Measurements from ENCODE around the gene PPP1R13B.

The PPP1R13B gene

DNA sequence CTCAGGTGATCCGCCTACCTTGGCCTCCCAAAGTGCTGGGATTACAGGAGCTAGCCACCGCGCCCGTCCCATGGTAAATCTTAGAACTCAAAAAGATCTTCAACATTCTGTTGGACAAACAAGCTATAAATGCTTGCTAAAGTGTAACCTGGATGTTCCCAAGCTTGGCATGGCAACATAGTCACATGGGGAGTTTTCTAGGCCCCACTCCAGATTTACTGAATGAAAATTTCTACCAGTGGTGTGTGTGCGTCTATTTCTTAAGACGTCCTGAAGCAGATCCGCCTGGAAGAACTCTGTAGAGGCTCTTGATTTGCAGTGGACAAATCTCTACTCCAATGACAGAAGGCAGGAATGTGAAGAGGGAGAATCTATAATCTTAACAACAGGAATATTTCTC lies 71.9 kb downstream of the PPP1R13B start:
- DNase-seq (ENCODE audit: low spot score): no peak

GRCh38 chr14:103773521-103773920 lies 73.9 kb downstream of the PPP1R13B start:
- no peak for DNase-seq (ENCODE audit: low spot score)

DNA sequence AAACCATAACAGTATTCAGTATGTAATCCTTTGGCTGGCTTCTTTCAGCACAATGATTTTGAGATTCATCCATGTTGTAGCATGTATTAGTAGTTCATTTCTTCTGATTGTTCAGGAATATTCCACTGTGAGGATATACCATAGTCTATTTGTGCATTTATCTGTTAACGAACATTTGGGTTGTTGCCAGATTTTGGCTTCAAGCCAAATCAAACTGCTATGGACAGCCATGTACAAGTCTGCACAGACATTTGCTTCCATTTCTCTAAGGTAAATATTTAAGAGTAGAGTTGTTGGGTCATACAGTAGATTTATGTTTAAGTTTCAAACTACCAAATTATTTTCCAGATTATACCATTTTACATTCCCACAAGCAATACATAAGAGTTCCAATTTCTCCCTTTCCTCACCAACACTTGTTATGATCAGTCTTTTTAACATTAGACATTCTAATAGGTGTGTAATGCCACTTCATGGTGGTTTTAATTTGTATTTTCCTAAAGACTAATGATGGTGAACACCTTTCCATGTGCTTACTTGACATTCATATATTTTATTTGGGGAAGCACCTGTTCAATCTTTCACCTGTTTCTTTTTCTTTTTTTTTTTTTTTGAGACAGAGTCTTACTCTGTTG lies 75.2 kb downstream of the PPP1R13B start:
- no peak for DNase-seq (ENCODE audit: low spot score)

GRCh38 chr14:103770902-103771301 lies 76.5 kb downstream of the PPP1R13B start:
- DNase-seq (ENCODE audit: low spot score): peak; percentile 31

- no peak for DNase-seq (ENCODE audit: low spot score)
These were observed 76.9 kb downstream of the PPP1R13B start for GRCh38 chr14:103770500-103770899.

GRCh38 chr14:103767336-103767894 lies 80.0 kb downstream of the PPP1R13B start:
- no peak for DNase-seq (ENCODE audit: low spot score)

GRCh38 chr14:103765526-103765925 lies 81.8 kb downstream of the PPP1R13B start:
- no peak for DNase-seq (ENCODE audit: low spot score)

DNA sequence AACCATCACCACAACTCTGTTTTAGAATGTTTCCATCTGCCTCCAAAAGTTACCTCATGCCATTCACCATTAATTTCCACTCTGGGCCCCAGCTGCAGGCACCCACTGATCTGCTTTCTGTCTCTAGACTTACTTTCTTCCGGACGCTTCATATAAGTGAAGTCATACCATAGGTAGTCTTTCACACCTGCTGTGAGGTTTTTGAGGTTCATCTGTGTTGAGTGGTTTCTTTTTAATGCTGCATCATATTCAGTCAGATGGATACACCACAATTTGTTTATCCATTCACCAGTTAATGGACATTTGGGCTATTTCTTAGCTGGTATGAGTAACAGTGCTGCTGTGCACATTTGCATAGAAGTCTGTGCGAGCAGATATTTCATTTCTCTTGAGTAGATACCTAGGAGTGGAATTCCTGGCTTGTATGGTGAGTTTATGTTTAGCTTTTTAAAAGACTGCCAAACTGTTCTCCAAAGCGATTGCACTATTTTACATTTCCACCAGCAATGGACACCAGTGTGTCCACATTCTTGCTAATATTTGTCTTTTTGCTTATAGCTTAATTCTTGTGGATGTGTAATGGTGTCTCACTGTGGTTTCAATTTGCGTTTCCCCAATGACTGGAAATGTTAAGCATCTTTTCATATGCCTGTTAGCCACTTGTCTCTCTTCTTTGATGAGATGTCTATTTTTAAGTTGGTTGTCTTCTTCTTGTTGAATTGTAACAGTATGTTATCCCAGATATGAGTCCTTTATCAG lies 83.5 kb downstream of the PPP1R13B start:
- DNase-seq (ENCODE audit: low spot score): peak; percentile 79

GRCh38 chr14:103762541-103762940 lies 84.8 kb downstream of the PPP1R13B start:
- DNase-seq (ENCODE audit: low spot score): no peak

DNA sequence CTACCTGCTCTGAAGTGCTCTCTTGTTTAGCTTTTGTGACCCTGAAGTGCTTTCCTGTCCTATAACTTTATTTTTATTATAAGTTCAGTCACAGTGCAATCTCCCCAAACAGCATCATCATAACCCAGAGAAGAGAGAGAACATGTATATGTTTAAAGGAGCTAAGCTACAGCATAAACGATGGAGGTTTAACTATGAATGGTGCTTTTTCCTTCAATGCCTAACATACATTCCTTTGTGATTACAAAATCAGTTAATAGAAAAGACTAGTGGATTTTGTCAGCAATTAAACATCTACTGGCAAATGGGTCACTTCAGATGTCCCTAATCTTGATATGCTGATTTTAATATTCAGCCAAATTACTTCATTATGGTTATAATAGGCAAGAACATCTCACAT lies 85.3 kb downstream of the PPP1R13B start:
- DNase-seq (ENCODE audit: low spot score): no peak

DNA sequence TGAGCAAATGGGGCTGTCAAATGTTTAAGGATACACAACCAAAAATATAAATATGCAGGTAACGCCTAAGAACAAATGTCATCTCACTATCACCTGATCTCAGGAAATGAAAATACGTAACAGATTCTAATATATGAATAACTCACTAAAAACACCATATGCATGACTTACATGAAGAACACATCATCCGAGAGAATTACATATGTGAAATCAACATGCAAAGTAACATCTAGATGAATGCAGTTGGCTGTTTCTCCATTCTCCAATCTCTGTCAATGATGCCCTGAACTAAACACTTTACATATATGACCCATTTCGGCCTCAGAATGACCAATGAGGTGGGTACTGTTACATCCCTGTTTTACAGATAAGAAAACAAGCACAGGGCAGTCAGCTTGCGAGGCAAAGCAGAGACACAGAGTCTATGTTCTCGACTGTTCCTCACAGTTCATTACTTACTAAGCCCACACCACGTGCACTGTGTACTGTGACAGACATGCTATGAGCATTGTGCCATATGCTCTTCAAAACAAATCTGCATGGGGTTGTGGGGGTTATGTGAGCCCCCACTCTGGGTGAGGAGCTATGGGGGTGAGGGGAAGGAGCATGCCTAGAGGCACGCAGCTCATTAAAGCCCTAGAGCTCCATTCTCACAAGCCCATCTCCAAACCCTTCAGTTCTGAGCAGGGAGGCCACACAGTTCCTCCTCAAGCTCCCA lies 89.2 kb downstream of the PPP1R13B start:
- DNase-seq (ENCODE audit: low spot score): no peak

GRCh38 chr14:103755060-103755459 lies 92.3 kb downstream of the PPP1R13B start:
- DNase-seq (ENCODE audit: low spot score): no peak

DNA sequence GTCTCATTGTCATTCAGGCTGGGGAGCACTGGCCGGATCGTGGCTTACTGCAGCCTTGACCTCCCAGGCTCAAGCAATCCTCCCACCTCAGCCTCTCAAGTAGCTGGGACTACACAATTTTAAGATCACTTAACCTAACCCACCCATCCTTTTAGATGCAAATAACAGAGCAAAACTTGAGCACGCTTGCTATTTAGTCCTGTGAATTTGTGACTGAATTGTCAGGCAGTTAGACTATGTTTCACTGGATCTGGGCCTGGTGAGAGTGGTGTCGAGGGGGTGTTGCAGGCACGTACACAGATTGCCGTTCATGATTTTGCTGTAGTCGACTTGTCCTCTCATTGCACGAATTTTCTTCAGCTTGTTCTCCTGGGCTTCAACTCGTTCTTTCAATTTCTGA lies 93.6 kb downstream of the PPP1R13B start:
- DNase-seq (ENCODE audit: low spot score): no peak

DNA sequence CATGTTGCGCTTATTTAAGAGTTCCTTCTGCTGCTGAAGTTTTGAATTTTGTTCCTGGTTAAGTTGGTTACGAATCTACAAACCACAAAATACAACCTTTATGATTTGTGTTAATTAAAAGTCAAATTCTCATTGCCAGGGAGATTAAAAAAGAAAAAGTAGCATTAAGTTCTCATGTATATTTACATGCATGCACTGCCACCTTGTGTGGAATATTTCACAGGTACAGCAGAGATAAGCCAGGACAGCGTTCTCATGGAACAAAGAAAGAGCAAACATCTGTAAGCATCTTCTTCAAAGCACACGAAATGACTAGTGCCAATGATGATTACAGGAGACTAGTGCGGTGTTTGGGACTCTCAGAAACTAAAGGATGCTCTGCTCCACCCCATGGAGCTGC lies 97.5 kb downstream of the PPP1R13B start:
- no peak for DNase-seq (ENCODE audit: low spot score)

DNA sequence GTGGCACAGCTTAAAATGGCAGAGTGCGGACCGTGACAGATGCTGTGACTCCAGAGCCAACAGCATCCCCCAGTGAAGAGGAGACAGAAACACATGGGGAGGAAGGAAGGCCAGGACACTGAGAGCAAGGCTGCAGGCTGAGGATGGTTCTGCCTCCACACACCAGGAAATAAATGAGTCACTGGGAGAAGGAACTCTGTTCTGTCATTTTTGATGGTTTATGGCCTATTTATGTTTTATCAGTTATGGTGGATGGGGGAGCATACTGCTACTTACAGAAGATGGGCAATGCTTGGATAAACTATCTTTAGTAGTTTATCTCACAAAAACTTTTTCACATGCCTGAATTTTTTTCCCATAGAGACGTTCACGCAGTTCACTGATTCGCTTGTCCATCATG lies 97.9 kb downstream of the PPP1R13B start:
- no peak for DNase-seq (ENCODE audit: low spot score)

DNA sequence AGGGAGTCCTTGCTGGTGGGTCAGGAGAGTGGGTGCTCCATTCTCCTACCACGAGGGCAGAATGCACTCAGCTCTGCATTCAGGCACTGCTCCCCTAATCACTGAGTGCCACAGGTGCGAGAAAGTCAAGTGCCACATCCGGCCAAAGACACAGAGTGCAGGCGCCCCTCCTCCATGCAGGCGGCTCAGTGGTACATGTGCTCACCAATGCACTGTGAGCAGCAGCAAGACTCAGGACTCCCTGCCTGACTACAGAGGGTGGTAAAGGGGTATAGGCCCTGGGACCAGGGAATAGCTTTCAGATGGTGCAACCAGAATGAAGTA lies 98.9 kb downstream of the PPP1R13B start:
- DNase-seq (ENCODE audit: low spot score): peak; percentile 63

DNA sequence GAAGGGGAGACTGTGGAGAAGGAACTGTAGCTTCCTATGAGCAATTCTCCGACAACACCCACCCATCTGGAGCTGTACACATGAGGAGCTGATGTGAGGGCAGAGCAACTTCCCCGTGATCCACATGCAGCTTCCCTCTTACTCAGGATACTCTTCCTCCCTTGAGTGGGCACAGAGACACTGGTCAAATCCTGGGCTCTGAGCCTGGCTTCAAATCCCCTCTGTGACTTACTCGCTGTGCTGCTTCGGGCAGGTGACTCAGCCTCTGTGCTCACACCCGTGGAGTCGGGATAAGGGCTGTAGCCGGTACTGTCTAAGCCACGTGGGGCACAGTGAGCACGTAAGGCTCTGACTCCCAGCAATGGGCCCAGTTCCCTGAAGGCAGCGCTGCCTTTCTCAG lies 100.7 kb downstream of the PPP1R13B start:
- no peak for DNase-seq (ENCODE audit: low spot score)

DNA sequence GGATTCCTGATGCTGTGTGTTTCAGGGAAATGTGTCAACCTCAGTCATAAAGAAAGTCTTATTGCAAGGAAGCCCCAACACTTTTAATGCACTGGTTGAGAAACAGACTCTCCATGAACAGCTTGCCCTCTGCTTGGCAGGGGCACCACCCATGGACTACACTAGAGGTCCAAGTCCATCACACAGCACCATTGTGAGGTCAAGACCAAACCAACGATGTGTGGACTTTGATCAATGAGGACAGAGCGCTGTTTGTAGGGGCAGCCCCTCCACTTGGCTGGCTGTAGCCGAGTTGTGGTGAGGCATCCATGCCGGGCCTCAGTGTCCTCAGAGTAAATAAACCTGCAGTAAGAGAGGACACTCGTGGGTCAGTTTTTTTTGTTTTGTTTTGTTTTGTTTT lies 102.0 kb downstream of the PPP1R13B start:
- no peak for DNase-seq (ENCODE audit: low spot score)

GRCh38 chr14:103744621-103745395 lies 102.6 kb downstream of the PPP1R13B start:
- DNase-seq (ENCODE audit: low spot score): no peak

GRCh38 chr14:103743691-103744090 lies 103.7 kb downstream of the PPP1R13B start:
- DNase-seq (ENCODE audit: low spot score): no peak

DNA sequence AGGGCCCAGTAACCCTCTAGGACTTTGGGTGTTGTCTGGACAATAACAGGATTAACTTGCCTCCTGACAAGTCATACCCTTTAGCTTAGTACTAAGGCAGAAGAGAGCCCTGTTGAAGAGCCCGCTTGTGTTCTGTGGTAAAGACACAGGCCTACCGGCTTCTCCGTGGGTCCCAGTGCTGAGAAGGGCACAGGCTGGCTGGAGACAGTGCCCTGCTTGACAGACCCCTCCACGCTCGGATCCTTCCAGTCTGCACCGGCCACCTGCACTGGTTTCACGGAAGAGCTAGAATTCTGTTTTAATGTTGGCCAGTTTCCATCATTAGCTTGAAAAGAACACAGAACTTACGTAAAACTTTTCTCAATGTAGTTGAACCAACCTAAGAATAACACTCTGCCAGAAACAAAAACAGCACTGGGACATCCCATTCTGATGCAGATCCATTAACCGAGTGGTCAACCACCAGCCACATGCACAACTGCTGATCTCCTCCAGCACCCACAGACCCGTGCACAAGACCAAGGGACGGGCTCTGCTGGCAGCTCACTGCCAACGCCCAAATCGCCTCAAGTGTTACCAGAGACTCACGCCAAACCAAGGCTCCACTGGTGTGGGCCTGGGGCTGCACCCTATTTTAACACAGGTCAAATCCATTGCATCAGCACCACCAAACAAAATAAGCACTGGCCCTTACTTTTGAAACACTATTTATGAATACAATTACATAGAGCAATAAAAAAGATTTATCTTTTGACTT lies 104.7 kb downstream of the PPP1R13B start:
- DNase-seq (ENCODE audit: low spot score): no peak

DNA sequence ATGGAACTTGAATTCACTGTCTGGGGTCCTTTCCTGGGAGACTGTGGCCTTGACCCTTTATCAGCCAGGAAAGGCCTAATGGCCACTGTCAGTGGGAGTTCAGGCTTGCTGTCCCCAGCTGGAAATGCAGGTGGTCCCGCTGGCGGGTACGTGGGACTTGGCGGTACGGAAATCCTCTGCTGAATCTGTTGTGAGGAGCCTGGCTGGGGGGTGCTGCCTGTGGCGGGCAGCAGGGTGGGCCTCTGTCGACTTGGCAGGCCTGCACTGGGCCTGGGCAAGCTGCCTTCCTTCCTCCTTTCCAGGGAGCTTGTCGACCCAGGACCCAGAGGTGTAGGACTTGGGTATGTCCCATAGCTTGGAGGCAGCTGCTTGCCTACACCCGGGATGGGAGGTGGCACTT lies 105.5 kb downstream of the PPP1R13B start:
- no peak for DNase-seq (ENCODE audit: low spot score)

All from NAMALWA (cell line).